GM04503 (cell line): ENCODE results near the gene PCDHGB3.

Experiments used
- DNase-seq: peaks from one replicate; pipeline ENCODE4 v3.0.0-alpha.2; 2012; ENCODE audit warnings: low read depth

PCDHGB3 gene

DNA sequence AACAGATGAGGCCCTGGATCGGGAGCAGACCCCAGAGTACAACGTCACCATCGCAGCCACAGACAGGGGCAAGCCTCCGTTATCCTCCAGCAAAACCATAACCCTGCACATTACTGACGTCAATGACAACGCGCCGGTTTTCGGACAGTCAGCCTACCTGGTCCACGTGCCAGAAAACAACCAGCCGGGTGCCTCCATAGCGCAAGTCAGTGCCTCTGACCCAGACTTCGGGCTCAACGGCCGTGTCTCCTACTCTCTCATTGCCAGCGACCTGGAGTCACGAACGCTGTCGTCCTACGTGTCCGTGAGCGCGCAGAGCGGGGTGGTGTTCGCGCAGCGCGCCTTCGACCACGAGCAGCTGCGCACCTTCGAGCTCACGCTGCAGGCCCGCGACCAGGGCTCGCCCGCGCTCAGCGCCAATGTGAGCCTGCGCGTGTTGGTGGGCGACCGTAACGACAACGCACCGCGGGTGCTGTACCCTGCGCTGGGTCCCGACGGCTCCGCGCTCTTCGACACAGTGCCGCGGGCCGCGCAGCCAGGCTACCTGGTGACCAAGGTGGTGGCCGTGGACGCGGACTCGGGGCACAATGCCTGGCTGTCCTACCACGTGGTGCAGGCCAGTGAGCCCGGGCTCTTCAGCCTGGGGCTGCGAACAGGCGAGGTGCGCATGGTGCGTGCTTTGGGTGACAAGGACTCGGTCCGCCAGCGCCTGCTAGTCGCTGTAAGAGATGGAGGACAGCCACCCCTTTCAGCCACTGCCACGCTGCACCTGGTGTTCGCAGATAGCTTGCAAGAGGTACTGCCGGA, 49.2 kb downstream of the PCDHGB3 start:
- DNase-seq = no peak

DNA sequence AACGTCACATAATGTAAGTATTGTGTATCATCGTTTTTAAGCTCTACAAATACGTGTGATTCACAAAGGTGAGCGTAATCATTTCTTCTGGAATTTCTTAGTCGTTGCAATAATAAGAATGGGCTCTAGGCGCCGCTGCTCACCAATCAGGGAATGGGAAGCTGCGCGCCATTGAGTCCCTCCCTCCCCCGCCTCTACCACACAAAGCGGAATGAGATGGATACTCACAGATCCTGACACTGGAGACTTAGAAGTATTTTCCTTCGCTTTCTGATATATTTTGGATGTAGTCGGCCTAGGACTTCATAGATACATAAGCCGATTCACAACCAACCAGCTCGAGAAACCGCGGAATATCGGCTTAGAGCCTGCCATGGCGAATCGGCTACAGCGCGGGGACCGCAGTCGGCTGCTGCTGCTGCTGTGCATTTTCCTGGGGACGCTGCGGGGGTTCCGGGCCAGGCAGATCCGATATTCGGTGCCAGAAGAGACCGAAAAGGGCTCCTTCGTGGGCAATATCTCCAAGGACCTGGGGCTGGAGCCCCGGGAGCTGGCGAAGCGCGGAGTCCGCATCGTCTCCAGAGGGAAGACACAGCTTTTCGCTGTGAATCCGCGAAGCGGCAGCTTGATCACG, 50.9 kb downstream of the PCDHGB3 start, which contains the start of gene PCDHGA11:
Gene PCDHGA11, plus strand, starts transcription at position 197 of the 634 bp plus-strand sequence. Its CDS starts 177 bp downstream, at position 374.
- no peak for DNase-seq

DNA sequence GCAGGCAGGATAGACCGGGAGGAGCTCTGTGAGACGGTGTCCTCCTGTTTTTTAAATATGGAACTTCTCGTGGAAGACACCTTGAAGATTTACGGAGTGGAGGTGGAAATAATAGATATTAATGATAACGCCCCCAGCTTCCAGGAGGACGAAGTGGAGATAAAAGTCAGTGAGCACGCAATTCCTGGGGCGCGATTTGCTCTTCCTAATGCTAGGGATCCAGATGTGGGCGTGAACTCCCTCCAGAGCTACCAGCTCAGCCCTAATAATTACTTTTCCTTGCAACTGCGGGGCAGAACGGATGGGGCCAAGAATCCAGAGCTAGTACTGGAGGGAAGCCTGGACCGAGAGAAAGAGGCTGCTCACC, 51.4 kb downstream of the PCDHGB3 start:
- DNase-seq = no peak
